BJ (cell line): ENCODE measurements around the gene ZBTB37. TPM values are rescaled to one million over a fixed set of nuclear protein-coding genes. Genes with fewer than 3 reads are reported as not detected.

Source experiments
- CTCF ChIA-PET: fragments of 350-600 bp; formaldehyde crosslinking; extraction: SDS; loops from one replicate; lab custom pipeline; 2021; ENCODE audit warnings: antibody characterized with exemption, inconsistent platforms; lab: Yijun Ruan, JAX
- POLR2A ChIA-PET: fragments of 300-600 bp; sonication (Branson Sonifier 250); formaldehyde crosslinking; extraction: SDS; loops from one replicate; lab custom pipeline; 2021; ENCODE audit warnings: antibody characterized with exemption; lab: Charles Lee
- DNase-seq: peaks from one replicate; pipeline ENCODE4 v3.0.0-alpha.2; 2011; ENCODE audit warnings: low read depth
- H3K27me3 ChIP-seq: 2 replicates; pipeline ENCODE4 v1.6.0; 2011; ENCODE audit warnings: low read length; ENCODE audit not compliant: control insufficient read depth, insufficient read depth
- H3K36me3 ChIP-seq: 2 replicates; pipeline ENCODE4 v1.5.1; 2011; ENCODE audit warnings: low read length; ENCODE audit not compliant: control insufficient read depth, insufficient read depth
- H3K4me3 ChIP-seq: 2 replicates; pipeline ENCODE4 v1.5.1; 2011; ENCODE audit warnings: low read depth, mild to moderate bottlenecking, control low read depth, low read length
- polyA plus RNA-seq: library from polyadenylated mRNA; depleted of rRNA; stranded (reverse); fragments of >200 nt; gene quantifications from 2 replicates; pipeline ENCODE4 v1.2.3, GENCODE V29; 2011
- TF ChIP-seq, protein P1 (sequence below): IDR thresholded peaks from 2 replicates; pipeline ENCODE4 v1.5.1; 2011; ENCODE audit warnings: low read depth, mild to moderate bottlenecking, control low read depth, inconsistent platforms, low read length, moderate library complexity; ENCODE audit not compliant: insufficient read depth

Gene ZBTB37
- polyA plus RNA-seq, 1 experiment: 1.8 TPM

GRCh38 chr1:173862769-173863223 lies 5.4 kb upstream of the ZBTB37 start:
- TF ChIP-seq, protein P1, sequence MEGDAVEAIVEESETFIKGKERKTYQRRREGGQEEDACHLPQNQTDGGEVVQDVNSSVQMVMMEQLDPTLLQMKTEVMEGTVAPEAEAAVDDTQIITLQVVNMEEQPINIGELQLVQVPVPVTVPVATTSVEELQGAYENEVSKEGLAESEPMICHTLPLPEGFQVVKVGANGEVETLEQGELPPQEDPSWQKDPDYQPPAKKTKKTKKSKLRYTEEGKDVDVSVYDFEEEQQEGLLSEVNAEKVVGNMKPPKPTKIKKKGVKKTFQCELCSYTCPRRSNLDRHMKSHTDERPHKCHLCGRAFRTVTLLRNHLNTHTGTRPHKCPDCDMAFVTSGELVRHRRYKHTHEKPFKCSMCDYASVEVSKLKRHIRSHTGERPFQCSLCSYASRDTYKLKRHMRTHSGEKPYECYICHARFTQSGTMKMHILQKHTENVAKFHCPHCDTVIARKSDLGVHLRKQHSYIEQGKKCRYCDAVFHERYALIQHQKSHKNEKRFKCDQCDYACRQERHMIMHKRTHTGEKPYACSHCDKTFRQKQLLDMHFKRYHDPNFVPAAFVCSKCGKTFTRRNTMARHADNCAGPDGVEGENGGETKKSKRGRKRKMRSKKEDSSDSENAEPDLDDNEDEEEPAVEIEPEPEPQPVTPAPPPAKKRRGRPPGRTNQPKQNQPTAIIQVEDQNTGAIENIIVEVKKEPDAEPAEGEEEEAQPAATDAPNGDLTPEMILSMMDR: no peak
- peaks cover 8% of the 10 kb centered on the region for H3K36me3 ChIP-seq
- POLR2A ChIA-PET: interaction anchor here (0.5 kb wide), 1 partner anchor 1004 kb away, joined by 3 read pairs; no protein-coding TSS in a partner anchor
- H3K27me3 ChIP-seq: no peaks in the 10 kb centered on the region
- H3K4me3 ChIP-seq: no peak overlapping the region
- CTCF ChIA-PET: interaction anchor here (1.2 kb wide), 1 partner anchor 11 kb away, joined by 4 read pairs; no protein-coding TSS in a partner anchor
- DNase-seq: no peak

DNA sequence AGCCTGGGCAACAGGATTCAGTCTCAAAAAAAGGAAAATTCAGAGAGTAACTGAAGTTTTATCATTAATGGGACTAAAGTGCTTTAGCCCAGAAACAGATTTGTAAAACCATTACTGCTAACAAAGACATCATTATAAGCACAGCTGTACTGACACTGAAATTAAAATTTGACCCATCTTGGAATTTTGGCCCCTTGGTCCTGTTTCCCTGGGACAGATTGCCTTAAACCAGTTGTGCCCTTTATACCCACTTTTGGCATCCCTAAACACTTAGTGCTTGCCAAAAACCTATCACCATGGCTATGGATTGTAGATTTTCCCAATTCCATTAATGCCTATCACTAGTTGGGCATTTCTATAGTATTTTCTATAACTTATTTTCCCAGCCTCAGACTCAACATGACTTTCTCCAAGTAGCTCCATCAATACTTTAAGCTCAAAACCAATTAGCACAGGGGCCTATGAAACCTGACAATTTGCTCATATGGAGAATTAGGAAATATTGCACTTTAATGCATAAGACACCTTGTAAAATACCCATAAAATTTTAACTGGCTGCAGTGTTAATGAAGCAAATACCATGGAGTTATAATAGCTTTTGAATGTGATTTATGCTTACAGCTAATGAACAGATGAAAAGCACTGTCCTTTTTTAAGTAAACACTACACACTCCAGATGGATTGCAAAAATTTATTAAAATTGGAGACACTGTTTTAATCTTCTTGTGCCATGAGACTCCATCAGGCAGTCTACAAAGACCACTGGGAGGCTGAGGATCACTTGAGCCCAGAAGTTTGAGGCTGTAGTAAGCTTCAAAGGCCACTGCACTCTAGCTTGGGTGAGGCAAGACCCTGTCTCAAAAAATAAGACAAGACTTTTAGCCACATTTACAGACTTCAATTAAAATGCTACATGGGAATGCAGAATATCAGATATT lies 4.7 kb upstream of the ZBTB37 start:
- H3K4me3 ChIP-seq: no peak overlapping the region
- peaks cover 8% of the 10 kb centered on the region for H3K36me3 ChIP-seq
- DNase-seq: no peak
- no peaks in the 10 kb centered on the region for H3K27me3 ChIP-seq
- TF ChIP-seq, protein P1: no peak
- CTCF ChIA-PET: interaction anchor here (1.2 kb wide), 1 partner anchor 11 kb away, joined by 4 read pairs; no protein-coding TSS in a partner anchor
- POLR2A ChIA-PET: interaction anchor here (0.5 kb wide), 1 partner anchor 1005 kb away, joined by 3 read pairs; no protein-coding TSS in a partner anchor

GRCh38 chr1:173864179-173864867 lies 3.9 kb upstream of the ZBTB37 start:
- Histone ChIP-seq H3K27me3 (no peaks in the 10 kb centered on the region), H3K4me3 (peak overlapping the region; percentile 1; the same call in 1 of the 2 replicates), H3K36me3 (peaks cover 8% of the 10 kb centered on the region)
- TF ChIP-seq, protein P1: no peak
- ChIA-PET POLR2A (interaction anchor here (0.6 kb wide), 2 partner anchors 28 to 626 kb away, joined by 3 to 4 read pairs; no protein-coding TSS in a partner anchor), CTCF (interaction anchor here (1.2 kb wide), 1 partner anchor 12 kb away, joined by 4 read pairs; no protein-coding TSS in a partner anchor)
- DNase-seq: no peak

- Histone ChIP-seq H3K4me3 (peak overlapping the region; percentile 65), H3K36me3 (peaks cover 9% of the 10 kb centered on the region), H3K27me3 (no peaks in the 10 kb centered on the region)
- DNase-seq: no peak
- TF ChIP-seq, protein P1: no peak
- ChIA-PET CTCF (interaction anchor here (0.9 to 1.5 kb wide), 3 partner anchors 9 to 1120 kb away, joined by 3 to 4 read pairs (median 4); no protein-coding TSS in a partner anchor), POLR2A (interaction anchor here (0.5 kb wide), 1 partner anchor 64 kb away, joined by 13 read pairs; no protein-coding TSS in a partner anchor)
Observed at GRCh38 chr1:173865468-173866164, 2.6 kb upstream of the ZBTB37 start.
